ENCODE results near the gene ATP5MC2.

DNA sequence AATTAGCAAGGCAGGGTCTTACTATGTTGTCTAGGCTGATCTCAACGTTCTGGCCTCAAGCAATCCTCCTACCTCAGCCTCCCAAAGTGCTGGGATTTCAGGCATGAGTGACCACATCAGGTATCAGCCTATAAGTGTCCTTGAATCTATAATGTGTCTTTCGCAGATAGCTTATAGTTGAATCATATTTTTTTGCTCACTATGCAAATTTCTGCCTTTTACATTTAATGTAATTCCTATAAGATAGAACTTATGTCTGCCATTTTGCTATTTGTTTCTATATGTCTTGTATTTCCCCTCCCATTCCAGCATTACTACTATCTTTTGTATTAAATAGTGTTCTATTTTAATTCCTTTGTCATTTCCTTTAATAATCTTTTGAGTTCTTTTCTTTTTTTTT lies 39.2 kb downstream of the ATP5MC2 start:
- TF ChIP-seq GATA3 (IDR thresholded peaks at IDR 0.05; ENCODE audit: borderline replicate concordance) = no peak
- no peak for TF ChIP-seq FOSL2 (IDR thresholded peaks at IDR 0.05)
- no peak for TF ChIP-seq FOSL2 (CRISPR knock-in tag; IDR thresholded peaks at IDR 0.05)
- TF ChIP-seq JUN (IDR thresholded peaks at IDR 0.05) = no peak

All from A549 (cell line).